Uterus (tissue), 2 donors: ENCODE measurements around the gene SPATA4.

Source experiments
- POLR2A ChIP-seq, 2 donors: fragments of 450-650 bp; IDR thresholded peaks; one replicate each; pipeline ENCODE4 v1.6.1; 2016; ENCODE audit warnings: antibody characterized with exemption in 2 of 2, mild to moderate bottlenecking in 1 of 2, moderate library complexity in 1 of 2
- TF ChIP-seq, protein P1 (sequence below), 4 experiments: fragments of 200-600 bp in 2 of 4; fragments of 450-650 bp in 2 of 4; sonication (generic) in 2 of 4; IDR thresholded peaks; one replicate each; pipeline ENCODE4 v1.5.1; 2016 to 2019; ENCODE audit warnings: antibody characterized with exemption in 4 of 4, mild to moderate bottlenecking in 2 of 4, moderate library complexity in 1 of 4

DNA sequence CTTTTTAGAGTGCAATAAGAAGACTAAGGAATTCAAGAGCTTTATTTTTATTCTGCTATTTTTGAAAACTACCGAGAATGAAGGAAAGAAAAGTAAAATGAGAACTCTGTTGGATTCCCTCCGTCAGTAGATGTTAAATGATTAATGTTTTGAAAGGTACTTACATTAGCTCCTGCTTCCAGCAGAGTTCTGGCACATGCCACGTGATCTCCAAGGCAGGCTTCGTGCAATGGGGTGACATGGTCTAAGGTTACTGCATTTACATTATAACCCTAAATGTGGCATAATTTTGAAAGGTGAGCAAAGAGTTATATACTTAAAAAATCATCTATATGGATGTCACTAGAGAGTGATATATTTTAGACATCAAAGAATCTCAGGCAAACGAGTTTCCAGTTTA is 26.8 kb upstream of the SPATA4 start:
- no peak for TF ChIP-seq POLR2A (IDR thresholded peaks at IDR 0.05)
- TF ChIP-seq, protein P1, sequence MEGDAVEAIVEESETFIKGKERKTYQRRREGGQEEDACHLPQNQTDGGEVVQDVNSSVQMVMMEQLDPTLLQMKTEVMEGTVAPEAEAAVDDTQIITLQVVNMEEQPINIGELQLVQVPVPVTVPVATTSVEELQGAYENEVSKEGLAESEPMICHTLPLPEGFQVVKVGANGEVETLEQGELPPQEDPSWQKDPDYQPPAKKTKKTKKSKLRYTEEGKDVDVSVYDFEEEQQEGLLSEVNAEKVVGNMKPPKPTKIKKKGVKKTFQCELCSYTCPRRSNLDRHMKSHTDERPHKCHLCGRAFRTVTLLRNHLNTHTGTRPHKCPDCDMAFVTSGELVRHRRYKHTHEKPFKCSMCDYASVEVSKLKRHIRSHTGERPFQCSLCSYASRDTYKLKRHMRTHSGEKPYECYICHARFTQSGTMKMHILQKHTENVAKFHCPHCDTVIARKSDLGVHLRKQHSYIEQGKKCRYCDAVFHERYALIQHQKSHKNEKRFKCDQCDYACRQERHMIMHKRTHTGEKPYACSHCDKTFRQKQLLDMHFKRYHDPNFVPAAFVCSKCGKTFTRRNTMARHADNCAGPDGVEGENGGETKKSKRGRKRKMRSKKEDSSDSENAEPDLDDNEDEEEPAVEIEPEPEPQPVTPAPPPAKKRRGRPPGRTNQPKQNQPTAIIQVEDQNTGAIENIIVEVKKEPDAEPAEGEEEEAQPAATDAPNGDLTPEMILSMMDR (IDR thresholded peaks at IDR 0.05) = no peak
